Aorta (tissue), 5 donors: ENCODE results near the gene CNKSR3. TPM values are rescaled to one million over a fixed set of nuclear protein-coding genes. Genes with fewer than 3 reads are reported as not detected.

Source experiments
- ATAC-seq: fragments of 200-7000 bp; cut with Tn5 transposase; one replicate; pipeline ENCODE4 v1.9.1; 2022; ENCODE audit warnings: moderate library complexity; ENCODE audit not compliant: low FRiP score
- DNase-seq, 2 donors: peaks; one replicate each; pipeline ENCODE4 v3.0.0-alpha.2; 2020
- H3K27ac ChIP-seq, 2 donors: one replicate each; pipeline ENCODE4 v1.5.1; 2013; ENCODE audit warnings: low read length in 2 of 2, mild to moderate bottlenecking in 2 of 2, moderate library complexity in 2 of 2, control low read depth in 1 of 2, inconsistent platforms in 1 of 2, low read depth in 1 of 2
- H3K27me3 ChIP-seq, 2 donors: one replicate each; pipeline ENCODE4 v1.6.1; 2013; ENCODE audit warnings: control low read depth in 1 of 2, low read length in 1 of 2, mild to moderate bottlenecking in 1 of 2, moderate library complexity in 1 of 2; ENCODE audit not compliant: insufficient read depth in 2 of 2, control insufficient read depth in 1 of 2
- H3K36me3 ChIP-seq, 2 donors: one replicate each; pipeline ENCODE4 v1.6.1; 2013; ENCODE audit warnings: control low read depth in 1 of 2, low read length in 1 of 2, mild to moderate bottlenecking in 1 of 2; ENCODE audit not compliant: insufficient read depth in 2 of 2, control insufficient read depth in 1 of 2
- H3K4me1 ChIP-seq, 2 donors: one replicate each; pipeline ENCODE4 v1.6.1; 2013; ENCODE audit warnings: low read length in 2 of 2, control low read depth in 1 of 2, mild to moderate bottlenecking in 1 of 2, moderate library complexity in 1 of 2; ENCODE audit not compliant: insufficient read depth in 2 of 2, control insufficient read depth in 1 of 2
- H3K4me3 ChIP-seq, 2 donors: one replicate each; pipeline ENCODE4 v1.5.1; 2013; ENCODE audit warnings: low read length in 2 of 2, control low read depth in 1 of 2, mild to moderate bottlenecking in 1 of 2
- H3K9me3 ChIP-seq: one replicate; pipeline ENCODE4 v1.6.1; 2013; ENCODE audit warnings: mild to moderate bottlenecking, low read length; ENCODE audit not compliant: control insufficient read depth
- WGBS, 2 donors: extraction: QIAGEN DNeasy Blood & Tissue Kit; methylation state at CpG; one replicate each; pipeline ENCODE4 v1.1.7; 2013; 5-methylcytosine and 5-hydroxymethylcytosine counted together
- intact Hi-C, 2 donors: fragments of 100-400 bp; cut with DNase I; formaldehyde crosslinking; loops; one replicate each; pipeline versions ENCODE4 v1.14.2 to v1.15.0; 2022
- long read RNA-seq, 2 donors: library from polyadenylated mRNA; unstranded; transcript quantifications; one replicate each; pipeline ENCODE4 v2.0.0, GENCODE V29; 2020 to 2021
- polyA plus RNA-seq, 2 donors: library from polyadenylated mRNA; stranded (reverse); fragments of 200-250 nt; gene quantifications; one replicate each; pipeline ENCODE4 v1.2.3, GENCODE V29; 2013
- total RNA-seq, 2 donors: library from RNA; stranded (reverse); fragmentation: NEBNext Ultra II Directional; extraction: Animal tissue kit (Norgen Biotek cat#: 25700); gene quantifications; one replicate each; pipeline ENCODE4 v1.2.1, GENCODE V29; 2021
- donor health status: healthy with polysubstance abuse.
- donor health status: Bipolar disorder and iron deficiency.
- donor health status: DM: no; HTN: no; CAD: no.
- donor health status: DM: no; HTN: no; CAD: no.
- donor health status: DM: yes; HTN: yes; CAD: no.

Gene CNKSR3
- total RNA-seq (10 to 100 TPM; 19.3 to 41.2 TPM), polyA plus RNA-seq (10 to 100 TPM in 1 of 2 donors, 1 to 10 TPM in 1; 9.3 to 12.0 TPM)
- long read RNA-seq, donor 1, full-length matches to known transcripts, result 5 of 34 reads
- long read RNA-seq, donor 1, partial matches to known transcripts, result 5 of 34 reads
- long read RNA-seq, donor 1, other reads (novel, unspliced or antisense), result 24 of 34 reads
- long read RNA-seq, donor 2, full-length matches to known transcripts, result 6 of 15 reads
- long read RNA-seq, donor 2, partial matches to known transcripts, result 3 of 15 reads
- long read RNA-seq, donor 2, other reads (novel, unspliced or antisense), result 6 of 15 reads

DNA sequence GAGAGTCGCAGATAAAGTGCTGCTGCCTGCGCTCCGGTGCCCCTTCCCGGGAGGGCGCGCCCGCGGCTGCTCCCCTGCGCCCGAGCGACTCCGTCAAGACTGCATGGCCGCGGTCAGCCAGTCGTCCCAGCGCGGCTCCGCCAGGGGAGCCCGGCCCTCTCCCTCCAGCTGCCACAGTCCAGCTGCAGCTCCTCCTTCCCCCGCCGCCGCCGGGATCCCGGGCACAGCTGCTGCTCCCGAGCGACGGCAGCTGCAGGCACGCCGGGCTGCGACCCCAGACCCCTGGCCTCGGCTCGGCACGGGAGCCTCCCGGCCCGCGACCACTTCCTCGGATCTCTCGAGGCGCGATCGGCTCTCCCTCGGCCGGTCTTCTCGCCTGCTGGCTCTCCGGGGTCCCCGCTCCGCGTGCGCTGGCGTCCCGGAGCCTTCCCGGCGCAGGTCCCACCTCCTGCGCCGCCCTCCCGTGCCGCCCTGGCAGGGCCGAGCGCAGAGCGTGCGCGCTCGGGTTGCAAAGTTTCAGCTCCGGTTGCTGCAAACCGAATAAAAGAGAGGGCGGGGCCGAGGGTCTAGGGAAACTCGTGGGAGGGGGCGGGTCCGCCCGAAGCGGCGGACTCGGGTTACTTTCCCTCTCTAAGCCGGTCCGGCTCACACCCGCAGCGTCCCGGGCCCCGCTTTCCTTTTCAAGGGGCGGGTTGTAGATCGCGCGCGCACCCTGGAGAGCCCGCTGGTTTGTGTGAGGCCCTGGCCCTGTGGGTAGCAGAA, at the start of gene CNKSR3:
Gene CNKSR3, minus strand, starts transcription at position 542 of the 762 bp plus-strand sequence. CDS start 571 bp downstream, outside the sequence.
- peak; percentile 91 for ATAC-seq
- intact Hi-C loops, result loop anchor here (2.0 to 10.0 kb wide), 4 partner anchors 100 to 346 kb away; no protein-coding TSS in a partner anchor

DNA sequence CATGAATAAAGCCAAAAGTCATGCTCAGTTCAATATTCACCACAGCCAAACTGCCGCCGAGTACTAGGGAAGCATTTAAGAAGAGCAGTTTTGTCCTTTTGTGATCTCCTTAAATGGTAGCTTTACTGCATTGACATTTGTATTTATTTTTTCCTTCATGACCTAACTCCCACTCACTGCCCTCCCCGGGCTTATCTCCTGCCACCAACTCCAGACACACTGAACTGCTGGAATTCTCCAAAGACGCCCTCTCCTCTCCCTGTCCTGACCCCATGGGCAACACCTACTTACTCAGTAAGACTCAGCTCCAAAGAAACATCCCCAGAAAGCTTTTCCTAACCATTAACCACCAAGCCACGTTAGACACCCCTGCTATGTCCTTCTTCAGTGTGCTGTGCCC, 48.5 kb upstream of the CNKSR3 start:
- no peaks in the 10 kb centered on the region for H3K36me3 ChIP-seq
- no peak overlapping the region for H3K27ac ChIP-seq
- no peak overlapping the region for H3K4me3 ChIP-seq
- no peaks in the 10 kb centered on the region for H3K27me3 ChIP-seq
- intact Hi-C loops, result no loop called here
- H3K4me1 ChIP-seq, result no peaks in the 10 kb centered on the region
- no peak for DNase-seq
- no peaks in the 10 kb centered on the region for H3K9me3 ChIP-seq
- ATAC-seq, result no peak
- whole genome bisulfite sequencing, 2 donors, result 58 to 60% methylated on average over 5 of the region's 5 CpGs

More for the DNA sequence above, at the start of gene CNKSR3:
- Histone ChIP-seq H3K36me3 (no peaks in the 10 kb centered on the region), H3K9me3 (no peaks in the 10 kb centered on the region), H3K27ac (peak within 1 kb of the TSS; percentile 24 to 92), H3K4me1 (peaks cover 0 to 3% of the 10 kb centered on the region in 2 donors), H3K27me3 (no peaks in the 10 kb centered on the region), H3K4me3 (peak within 1 kb of the TSS; percentile 81 to 83)
- peak; percentile 90 to 94 for DNase-seq
- 0% methylated on average over 66 to 86 of the region's 86 CpGs for WGBS, 2 donors

DNA sequence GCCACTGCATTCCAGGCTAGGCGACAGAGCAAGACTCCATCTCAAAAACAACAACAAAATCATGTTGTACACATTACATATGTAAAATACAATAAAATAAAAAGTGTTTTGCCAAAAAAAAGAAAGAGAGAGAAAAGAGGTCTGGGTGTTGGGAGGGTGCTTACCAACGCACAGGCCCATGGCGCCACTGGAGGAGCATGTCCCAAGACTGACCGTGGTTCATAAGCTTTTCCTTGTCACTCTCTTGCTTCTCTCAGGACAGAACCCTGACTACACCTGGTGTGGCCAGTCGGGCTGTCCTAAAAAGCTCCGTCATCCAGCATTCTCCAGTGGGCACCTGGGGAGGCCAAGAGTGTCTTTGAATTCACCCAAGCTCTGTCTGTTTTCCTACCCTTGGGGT, 48.0 kb upstream of the CNKSR3 start:
- no peaks in the 10 kb centered on the region for H3K4me1 ChIP-seq
- H3K27me3 ChIP-seq, result no peaks in the 10 kb centered on the region
- intact Hi-C loops, result no loop called here
- H3K4me3 ChIP-seq, result no peak overlapping the region
- H3K27ac ChIP-seq, result no peak overlapping the region
- ATAC-seq (no peak), DNase-seq (no peak)
- no peaks in the 10 kb centered on the region for H3K36me3 ChIP-seq
- 93 to 97% methylated on average over 6 of the region's 6 CpGs for whole genome bisulfite sequencing, 2 donors
- H3K9me3 ChIP-seq, result no peaks in the 10 kb centered on the region

DNA sequence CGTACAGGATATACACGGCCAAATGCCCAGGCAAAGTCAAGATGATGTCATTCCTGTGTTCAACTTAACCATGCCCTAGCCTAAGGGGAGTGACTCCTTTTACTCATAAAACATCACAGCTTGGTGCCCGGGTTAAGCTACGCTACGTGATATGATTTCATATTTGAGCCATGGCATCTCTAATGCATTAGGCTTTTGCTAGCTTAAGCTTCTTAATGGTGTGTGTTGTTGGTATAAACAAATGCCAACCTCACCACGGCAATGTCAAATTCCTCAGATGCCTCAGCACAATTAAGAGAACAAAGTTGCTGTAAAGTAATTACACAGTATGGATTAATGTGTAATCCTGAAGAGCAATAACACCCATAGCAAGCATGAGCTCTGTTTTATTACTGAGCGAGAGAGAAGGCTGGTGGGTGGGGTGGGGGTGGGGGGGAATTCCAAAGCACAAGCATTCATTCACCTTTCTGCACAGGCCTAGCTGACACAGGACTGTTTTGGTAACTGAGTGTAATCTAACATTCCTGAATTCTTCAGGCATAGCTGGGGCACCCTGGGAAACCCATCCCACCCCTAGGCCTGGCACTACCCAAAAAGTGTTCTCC, 44.7 kb upstream of the CNKSR3 start:
- intact Hi-C loops, result no loop called here
- no peak for DNase-seq
- 34 to 45% methylated on average over 7 of the region's 7 CpGs for WGBS, 2 donors
- H3K4me1 ChIP-seq, result no peaks in the 10 kb centered on the region
- H3K27ac ChIP-seq, result no peak overlapping the region
- ATAC-seq, result no peak
- H3K9me3 ChIP-seq, result no peaks in the 10 kb centered on the region
- H3K36me3 ChIP-seq, result no peaks in the 10 kb centered on the region
- no peak overlapping the region for H3K4me3 ChIP-seq
- no peaks in the 10 kb centered on the region for H3K27me3 ChIP-seq

DNA sequence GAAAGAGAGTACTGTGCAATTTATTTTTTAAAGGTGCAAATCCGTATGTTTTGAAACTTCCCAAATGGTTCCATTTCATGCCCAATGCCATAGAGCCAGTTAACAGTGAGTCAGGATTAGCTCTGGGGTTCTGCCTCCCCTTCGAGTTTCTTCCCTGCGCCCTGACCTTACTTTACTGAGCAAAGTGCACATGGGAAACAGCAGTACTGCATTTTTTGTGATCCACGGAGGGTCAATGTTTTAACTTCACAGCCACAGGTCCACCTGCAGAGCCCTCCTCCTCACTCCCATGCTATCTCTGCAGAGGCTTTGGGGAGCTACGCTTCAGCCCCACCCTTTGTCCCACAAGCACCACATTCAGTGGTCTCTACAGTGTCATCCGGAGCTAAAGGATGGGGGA, 44.0 kb upstream of the CNKSR3 start:
- ATAC-seq (no peak), DNase-seq (no peak)
- Histone ChIP-seq H3K4me3 (no peak overlapping the region), H3K27me3 (no peaks in the 10 kb centered on the region), H3K36me3 (no peaks in the 10 kb centered on the region), H3K27ac (no peak overlapping the region), H3K9me3 (no peaks in the 10 kb centered on the region), H3K4me1 (no peaks in the 10 kb centered on the region)
- intact Hi-C loops, result no loop called here
- 86 to 89% methylated on average over 6 of the region's 6 CpGs for WGBS, 2 donors

DNA sequence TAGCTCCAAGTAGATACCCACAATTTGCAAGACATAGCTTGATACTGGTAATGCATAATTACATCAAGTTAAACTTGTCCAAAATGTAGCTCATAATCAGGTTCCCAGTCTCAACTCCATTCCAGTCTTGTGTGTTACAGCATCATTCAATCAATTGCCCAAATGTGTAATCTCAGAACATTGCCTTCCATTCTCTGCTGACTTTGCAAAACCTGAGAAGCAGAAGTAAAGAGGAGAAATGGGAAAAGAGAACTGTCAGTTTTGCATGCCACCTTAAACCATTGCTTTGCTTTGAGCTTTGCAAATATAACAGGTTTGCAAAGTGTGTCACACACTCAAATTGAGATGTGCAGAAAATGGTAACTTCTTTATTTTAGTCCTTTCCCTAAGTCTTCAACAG, 40.3 kb upstream of the CNKSR3 start:
- DNase-seq, result no peak
- Histone ChIP-seq H3K4me1 (peaks cover 0 to 3% of the 10 kb centered on the region in 2 donors), H3K27ac (no peak overlapping the region), H3K4me3 (no peak overlapping the region), H3K36me3 (no peaks in the 10 kb centered on the region), H3K27me3 (no peaks in the 10 kb centered on the region), H3K9me3 (no peaks in the 10 kb centered on the region)
- intact Hi-C loops, result no loop called here
- ATAC-seq, result no peak

DNA sequence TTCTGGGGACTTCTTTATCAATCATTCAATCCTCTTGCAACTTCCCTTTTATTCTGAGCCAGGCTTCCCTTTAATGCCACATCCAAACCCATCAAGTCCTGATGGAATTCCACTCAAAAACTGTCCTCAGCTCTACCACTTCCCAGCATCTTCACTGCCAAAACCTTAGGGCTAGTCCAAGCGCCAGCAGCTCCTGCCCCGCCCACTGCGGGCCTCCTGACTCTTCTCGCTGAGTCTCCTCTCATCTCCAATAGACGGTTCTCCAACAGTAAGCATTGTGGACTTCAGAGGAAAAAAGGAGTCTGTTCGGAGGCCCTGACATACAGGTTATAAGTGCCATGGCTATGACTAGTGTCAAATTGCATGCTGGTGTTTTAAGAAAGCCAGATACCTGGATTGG, 38.7 kb upstream of the CNKSR3 start:
- ATAC-seq (no peak), DNase-seq (no peak)
- Histone ChIP-seq H3K4me3 (no peak overlapping the region), H3K27ac (no peak overlapping the region), H3K4me1 (peaks cover 0 to 3% of the 10 kb centered on the region in 2 donors), H3K9me3 (no peaks in the 10 kb centered on the region), H3K27me3 (no peaks in the 10 kb centered on the region), H3K36me3 (no peaks in the 10 kb centered on the region)
- 98% methylated on average over 6 of the region's 6 CpGs for WGBS, 2 donors
- intact Hi-C loops, result no loop called here

DNA sequence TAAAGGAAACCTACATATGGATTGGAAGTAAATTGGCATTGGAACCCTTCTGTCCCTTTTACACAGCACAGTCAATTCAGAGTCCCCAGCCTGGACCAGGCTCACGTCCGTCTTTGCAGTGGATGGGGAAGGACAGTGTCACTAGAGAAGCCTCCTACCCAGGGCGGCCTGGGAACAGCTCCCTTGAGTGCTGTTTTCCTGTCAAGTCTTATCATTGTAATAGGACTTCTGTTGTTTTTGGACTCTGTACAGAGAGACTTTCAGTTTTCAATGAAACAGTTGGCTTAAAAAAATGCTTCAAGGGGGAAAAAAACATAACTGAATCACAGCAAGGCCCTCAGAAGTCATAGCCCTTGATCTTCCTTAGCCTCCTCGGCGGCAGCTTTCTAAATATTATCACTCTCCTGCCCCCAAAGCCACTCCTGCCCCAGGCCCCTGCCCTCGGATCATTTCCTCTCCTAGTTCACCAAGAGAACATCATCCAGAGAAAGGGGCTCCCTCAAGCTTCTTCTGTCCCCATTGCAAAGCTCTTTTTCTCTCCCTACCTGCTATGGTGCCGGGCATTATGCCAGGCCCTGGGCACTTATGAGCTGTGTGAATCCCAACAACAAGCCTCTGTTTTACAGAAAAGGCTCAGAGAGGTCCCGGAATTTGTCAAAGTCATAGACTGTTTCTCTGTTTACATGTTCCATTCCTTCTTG, 37.8 kb upstream of the CNKSR3 start:
- peak overlapping the region in 1 of 2 donors; percentile 37 for H3K27ac ChIP-seq
- DNase-seq (no peak), ATAC-seq (peak; percentile 67)
- no peaks in the 10 kb centered on the region for H3K36me3 ChIP-seq
- intact Hi-C loops, result no loop called here
- no peak overlapping the region for H3K4me3 ChIP-seq
- 28% methylated on average over 8 of the region's 8 CpGs for WGBS, 2 donors
- H3K27me3 ChIP-seq, result no peaks in the 10 kb centered on the region
- no peaks in the 10 kb centered on the region for H3K9me3 ChIP-seq
- peaks cover 0 to 3% of the 10 kb centered on the region in 2 donors for H3K4me1 ChIP-seq
